Inferior parietal cortex (tissue), 1 donor: ENCODE data around the gene LRP5.
"Not testable (repeated sequence)": the region's sequence is repeated elsewhere in the genome, so short reads cannot be mapped to it uniquely, and the experiment has no call there.

Experiments
- DNase-seq: peaks from one replicate; pipeline ENCODE4 v3.0.0-alpha.2; 2016; ENCODE audit errors: extremely low spot score

LRP5 gene

GRCh38 chr11:68392822-68393221 is 80.4 kb downstream of the LRP5 start:
- no peak for DNase-seq

GRCh38 chr11:68396516-68396915 is 84.1 kb downstream of the LRP5 start:
- no peak for DNase-seq

- DNase-seq, result no peak
These were observed 84.9 kb downstream of the LRP5 start for GRCh38 chr11:68397256-68397655.

GRCh38 chr11:68398995-68399851 is 86.8 kb downstream of the LRP5 start:
- no peak for DNase-seq

- DNase-seq, result no peak
These were observed 87.5 kb downstream of the LRP5 start for GRCh38 chr11:68399916-68400315.

DNA sequence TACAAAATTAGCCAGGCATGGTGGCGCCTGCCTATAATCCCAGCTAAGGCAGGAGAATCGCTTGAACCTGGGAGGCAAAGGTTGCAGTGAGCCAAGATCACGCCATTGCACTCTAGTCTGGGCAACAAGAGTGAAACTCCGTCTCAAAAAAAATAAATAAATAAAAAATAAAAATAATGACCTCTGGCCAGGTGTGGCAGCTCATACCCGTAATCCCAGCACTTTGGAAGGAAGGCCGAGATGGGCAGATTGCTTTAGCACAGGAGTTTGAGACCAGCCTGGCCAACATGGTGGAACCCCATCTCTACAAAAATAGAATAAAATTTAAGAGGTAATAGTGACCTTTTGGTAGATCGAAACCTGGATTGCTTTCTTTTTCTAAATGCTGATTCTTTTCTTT is 88.2 kb downstream of the LRP5 start:
- not testable (repeated sequence) for DNase-seq

GRCh38 chr11:68401856-68402255 is 89.5 kb downstream of the LRP5 start:
- no peak for DNase-seq

DNA sequence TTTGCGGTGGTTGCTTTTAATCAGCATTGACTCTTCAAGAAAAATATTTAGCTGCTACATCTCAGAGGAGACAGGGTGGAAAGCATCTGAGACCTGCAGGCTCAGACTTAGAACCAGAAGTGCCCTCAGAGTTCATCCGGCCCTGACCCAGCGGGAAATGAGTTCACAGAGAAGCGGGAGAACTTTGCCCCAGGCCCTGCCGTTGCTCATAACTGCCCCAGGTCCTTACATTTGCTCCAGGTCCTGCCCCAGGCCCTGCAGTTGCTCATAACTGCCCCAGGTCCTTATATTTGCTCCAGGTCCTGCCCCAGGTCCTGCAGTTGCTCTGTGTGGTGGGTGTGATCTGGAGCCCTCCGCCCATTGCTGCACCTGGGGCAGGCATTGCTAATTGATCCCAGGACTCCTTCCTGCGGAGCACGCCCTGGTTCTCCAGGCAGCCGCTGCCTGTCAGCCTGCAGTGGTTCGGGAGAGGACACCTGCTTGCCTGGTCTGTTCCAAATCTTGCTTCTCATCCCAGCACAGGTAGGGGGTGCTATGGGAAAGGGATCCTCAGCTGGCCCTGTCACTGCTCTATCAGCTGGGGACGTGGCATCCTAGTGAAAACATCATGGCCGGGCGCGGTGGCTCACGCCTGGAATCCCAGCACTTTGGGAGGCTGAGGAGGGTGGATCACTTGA is 90.1 kb downstream of the LRP5 start:
- no peak for DNase-seq

DNA sequence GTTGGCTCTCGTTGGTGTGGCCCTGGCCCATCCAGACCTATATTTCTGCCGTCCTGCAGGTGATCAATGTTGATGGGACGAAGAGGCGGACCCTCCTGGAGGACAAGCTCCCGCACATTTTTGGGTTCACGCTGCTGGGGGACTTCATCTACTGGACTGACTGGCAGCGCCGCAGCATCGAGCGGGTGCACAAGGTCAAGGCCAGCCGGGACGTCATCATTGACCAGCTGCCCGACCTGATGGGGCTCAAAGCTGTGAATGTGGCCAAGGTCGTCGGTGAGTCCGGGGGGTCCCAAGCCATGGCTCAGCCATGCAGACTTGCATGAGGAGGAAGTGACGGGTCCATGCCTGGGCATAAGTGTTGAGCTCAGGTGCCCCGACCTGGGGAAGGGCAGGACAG is 91.0 kb downstream of the LRP5 start:
- DNase-seq, result no peak

- no peak for DNase-seq
These were observed 91.4 kb downstream of the LRP5 start for GRCh38 chr11:68403831-68404230.

DNA sequence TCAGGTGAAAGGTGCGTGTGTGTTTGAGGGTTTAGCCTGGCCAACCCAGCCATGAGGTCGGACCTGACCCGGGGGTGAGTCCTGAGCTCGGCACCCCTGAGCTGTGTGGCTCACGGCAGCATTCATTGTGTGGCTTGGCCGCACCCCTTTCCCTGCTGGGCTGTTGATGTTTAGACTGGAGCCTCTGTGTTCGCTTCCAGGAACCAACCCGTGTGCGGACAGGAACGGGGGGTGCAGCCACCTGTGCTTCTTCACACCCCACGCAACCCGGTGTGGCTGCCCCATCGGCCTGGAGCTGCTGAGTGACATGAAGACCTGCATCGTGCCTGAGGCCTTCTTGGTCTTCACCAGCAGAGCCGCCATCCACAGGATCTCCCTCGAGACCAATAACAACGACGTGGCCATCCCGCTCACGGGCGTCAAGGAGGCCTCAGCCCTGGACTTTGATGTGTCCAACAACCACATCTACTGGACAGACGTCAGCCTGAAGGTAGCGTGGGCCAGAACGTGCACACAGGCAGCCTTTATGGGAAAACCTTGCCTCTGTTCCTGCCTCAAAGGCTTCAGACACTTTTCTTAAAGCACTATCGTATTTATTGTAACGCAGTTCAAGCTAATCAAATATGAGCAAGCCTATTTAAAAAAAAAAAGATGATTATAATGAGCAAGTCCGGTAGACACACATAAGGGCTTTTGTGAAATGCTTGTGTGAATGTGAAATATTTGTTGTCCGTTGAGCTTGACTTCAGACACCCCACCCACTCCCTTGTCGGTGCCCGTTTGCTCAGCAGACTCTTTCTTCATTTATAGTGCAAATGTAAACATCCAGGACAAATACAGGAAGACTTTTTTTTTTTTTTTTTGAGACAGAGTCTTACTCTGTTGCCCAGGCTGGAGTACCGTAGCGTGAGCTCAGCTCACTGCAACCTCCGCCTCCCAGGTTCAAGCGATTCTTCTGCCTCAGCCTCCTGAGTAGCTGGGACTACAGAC is 94.2 kb downstream of the LRP5 start:
- no peak for DNase-seq

GRCh38 chr11:68408512-68408911 is 96.1 kb downstream of the LRP5 start:
- DNase-seq, result no peak

DNA sequence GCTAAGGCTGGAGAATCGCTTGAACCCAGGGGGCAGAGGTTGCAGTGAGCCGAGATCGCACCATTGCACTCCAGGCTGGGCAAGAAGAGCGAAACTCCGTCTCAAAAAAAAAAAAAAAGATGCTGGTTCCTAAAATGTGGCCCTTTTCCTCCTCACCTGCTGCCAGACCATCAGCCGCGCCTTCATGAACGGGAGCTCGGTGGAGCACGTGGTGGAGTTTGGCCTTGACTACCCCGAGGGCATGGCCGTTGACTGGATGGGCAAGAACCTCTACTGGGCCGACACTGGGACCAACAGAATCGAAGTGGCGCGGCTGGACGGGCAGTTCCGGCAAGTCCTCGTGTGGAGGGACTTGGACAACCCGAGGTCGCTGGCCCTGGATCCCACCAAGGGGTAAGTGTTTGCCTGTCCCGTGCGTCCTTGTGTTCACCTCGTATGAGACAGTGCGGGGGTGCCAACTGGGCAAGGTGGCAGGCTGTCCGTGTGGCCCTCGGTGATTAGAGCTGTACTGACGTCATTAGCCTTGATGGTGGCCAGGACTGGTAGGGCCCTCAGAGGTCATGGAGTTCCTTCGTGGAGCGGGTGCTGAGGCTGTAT is 97.5 kb downstream of the LRP5 start:
- no peak for DNase-seq

DNA sequence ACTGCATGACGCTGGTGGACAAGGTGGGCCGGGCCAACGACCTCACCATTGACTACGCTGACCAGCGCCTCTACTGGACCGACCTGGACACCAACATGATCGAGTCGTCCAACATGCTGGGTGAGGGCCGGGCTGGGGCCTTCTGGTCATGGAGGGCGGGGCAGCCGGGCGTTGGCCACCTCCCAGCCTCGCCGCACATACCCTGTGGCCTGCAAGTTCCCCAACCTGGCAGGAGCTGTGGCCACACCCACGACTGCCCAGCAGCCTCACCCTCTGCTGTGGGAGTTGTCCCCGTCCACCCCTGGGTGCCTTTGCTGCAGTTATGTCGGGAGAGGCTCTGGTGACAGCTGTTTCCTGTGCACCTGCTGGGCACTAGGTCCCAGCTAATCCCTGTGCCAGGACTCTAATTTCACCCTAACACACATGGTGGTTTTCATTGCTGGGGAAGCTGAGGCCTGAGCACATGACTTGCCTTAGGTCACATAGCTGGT is 99.2 kb downstream of the LRP5 start:
- no peak for DNase-seq

GRCh38 chr11:68412593-68413475 is 100.4 kb downstream of the LRP5 start:
- no peak for DNase-seq

DNA sequence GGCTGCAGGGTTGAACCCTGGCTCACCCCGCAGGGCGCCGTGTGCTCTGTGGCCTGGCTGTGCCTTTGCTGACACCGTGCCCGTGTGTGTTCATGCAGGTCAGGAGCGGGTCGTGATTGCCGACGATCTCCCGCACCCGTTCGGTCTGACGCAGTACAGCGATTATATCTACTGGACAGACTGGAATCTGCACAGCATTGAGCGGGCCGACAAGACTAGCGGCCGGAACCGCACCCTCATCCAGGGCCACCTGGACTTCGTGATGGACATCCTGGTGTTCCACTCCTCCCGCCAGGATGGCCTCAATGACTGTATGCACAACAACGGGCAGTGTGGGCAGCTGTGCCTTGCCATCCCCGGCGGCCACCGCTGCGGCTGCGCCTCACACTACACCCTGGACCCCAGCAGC is 101.2 kb downstream of the LRP5 start:
- DNase-seq, result no peak

- no peak for DNase-seq
These were observed 102.3 kb downstream of the LRP5 start for GRCh38 chr11:68414496-68415221.

- DNase-seq, result no peak
These were observed 103.7 kb downstream of the LRP5 start for GRCh38 chr11:68416070-68416578.

DNA sequence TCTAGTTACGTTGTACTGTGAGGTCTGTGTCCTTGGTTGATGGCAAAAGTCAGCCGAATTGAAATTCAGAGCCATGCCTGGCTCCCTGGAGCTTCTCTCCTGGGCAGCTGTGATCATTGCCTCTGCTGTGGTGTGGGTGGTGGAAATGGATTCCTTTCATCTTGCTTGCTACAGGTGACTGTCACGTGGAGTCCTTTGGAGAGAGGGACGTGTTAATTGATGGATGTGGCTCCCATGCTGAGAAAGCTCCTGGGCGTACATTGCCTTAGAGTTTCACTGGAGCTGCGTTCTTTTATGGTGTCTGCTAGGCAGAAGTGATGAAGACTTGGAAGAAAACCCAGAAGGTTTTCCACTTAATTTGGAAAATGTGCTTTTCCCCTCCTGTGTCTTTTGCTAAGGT is 106.3 kb downstream of the LRP5 start:
- no peak for DNase-seq

DNA sequence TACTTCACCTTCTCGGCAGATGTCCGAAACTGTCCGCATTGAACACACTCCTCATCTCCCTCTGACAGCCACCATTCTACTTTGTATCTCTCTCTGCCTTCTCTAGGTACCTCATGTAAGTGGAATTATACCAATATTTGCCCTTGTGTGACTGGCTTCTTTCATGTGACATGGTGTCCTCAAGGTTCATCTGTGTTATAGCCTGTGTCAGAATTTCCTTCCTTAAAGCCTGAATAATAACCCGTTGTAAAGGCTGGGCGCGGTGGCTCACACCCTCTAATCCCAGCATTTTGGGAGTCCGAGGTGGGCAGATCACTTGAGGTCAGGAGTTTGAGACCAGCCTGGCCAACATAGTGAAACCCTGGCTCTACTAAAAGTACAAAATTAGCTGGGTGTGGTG is 107.8 kb downstream of the LRP5 start:
- no peak for DNase-seq
